ENCODE measurements around the gene CRKL.
"Not testable (repeated sequence)": the region's sequence is repeated elsewhere in the genome, so short reads cannot be mapped to it uniquely, and the experiment has no call there.

The CRKL gene

DNA sequence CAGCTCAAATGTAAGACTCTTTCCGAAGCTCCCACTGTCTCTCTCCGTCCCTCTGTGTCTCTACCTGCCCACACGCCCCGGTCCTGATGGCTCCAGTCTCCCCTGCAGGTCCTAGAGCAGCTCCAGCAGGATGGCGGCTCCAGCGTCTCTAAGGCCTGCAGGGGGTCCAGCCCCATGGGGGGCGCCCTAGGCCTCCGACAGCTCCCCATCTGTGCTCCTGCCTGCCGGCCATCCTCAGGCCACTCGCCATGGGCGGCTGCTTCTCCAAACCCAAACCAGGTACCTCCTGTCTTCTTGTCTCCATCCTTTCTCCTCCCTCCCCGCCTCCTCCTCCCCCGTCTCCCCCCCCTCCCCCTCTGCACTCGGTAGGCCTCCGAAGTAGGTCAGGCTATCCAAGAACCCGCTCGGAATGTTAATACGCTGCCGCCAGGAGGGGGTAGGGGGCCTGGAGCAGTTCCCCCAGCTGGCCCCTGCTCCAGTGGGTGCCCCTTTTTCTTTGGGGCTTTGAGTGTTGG, 50.5 kb downstream of the CRKL start:
- no peak for DNase-seq

DNA sequence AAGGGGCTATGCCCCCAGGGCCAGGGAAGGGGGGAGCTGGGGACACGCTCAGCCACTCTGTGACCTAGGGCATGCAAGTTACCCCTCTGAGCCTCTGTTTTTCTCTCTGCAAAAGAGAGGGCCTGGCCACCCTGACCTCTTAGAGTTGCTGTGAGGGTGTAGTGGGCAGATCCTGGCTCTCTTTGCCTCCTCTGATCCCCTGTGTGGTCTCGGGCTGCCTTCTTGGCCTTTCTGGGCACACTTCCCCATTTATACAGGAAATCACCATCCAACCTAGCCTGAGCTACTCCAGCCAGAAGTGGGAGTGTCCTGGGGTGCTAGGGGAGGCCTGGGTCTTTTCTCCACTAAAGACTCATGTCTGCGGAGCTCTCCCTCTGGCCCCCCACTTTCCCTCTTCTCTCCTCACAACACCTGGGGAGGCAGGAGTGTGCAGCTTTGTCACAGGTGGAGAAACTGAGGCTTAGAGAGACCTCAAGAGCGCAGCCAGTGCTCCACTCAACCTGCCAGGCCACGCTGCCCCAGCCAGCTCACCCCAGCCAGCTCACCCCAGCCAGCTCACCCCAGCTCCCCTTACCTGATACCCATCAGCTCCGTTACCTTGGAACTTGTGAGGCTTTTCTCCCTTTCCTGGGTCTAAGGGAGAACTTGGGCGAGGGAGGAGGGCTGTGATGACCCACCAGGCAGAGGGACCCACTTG, 51.2 kb downstream of the CRKL start:
- no peak for DNase-seq

DNA sequence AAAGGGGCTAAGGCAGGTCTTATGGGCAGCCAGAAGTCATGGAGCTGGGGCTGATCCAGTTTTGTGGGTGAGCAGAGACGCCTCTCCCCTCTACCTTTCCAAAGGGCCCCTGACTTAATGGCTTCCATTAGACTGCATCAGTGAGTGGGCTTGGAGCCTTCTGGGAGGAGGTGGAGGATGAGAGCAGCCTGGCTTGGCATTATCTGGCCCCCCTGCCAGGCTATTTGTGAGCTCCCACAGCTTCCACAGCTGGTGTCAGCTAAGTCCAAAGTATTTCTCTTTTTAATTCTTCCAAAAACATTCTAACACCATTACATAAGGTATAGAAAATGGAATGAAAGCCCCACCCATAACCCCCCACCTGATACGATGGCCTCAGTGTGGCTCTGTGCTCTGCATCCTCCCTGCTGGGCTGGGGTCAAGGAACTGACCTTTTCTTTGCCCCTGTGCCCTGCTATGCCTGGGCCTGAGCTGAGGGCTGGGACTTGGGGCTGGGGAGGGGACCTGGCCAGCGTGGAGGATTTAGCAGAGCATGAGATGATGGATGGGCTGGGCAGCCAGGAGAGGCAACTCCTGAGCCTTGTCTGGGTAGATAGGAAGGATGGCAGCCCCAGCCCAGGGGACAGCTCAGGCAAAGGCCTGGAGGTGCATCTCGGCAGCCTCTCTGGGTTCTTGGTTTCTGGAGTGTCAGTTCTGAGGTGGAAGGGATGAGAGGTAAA, 53.9 kb downstream of the CRKL start:
- DNase-seq, result no peak

DNA sequence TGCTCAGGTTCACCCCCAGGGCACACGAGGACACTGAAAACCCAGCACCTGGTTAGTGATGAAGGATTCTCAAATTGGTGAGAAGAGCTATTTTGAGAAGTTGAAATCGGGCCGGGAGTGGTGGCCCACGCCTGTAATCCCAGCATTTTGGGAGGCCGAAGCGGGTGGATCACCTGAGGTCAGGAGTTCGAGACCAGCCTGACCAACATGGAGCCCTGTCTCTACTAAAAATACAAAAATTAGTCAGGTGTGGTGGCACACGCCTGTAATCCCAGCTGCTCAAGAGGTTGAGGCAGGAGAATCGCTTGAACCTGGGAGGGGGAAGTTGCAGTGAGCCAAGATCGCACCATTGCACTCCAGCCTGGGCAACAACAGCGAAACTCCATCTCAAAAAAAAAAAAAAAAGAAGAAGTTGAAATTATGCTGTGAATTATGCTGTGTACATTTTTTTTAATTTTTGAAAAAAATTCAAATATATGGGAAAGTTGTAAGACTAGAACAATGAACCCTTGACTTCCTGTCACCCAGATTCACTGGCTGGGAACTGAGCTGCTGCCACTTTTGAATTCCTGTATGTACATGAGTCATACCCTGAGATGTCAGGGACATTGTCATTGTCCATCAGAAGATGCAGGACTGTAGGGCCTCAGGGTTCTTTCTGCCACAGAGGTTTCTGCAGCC, 54.9 kb downstream of the CRKL start:
- not testable (repeated sequence) for DNase-seq

DNA sequence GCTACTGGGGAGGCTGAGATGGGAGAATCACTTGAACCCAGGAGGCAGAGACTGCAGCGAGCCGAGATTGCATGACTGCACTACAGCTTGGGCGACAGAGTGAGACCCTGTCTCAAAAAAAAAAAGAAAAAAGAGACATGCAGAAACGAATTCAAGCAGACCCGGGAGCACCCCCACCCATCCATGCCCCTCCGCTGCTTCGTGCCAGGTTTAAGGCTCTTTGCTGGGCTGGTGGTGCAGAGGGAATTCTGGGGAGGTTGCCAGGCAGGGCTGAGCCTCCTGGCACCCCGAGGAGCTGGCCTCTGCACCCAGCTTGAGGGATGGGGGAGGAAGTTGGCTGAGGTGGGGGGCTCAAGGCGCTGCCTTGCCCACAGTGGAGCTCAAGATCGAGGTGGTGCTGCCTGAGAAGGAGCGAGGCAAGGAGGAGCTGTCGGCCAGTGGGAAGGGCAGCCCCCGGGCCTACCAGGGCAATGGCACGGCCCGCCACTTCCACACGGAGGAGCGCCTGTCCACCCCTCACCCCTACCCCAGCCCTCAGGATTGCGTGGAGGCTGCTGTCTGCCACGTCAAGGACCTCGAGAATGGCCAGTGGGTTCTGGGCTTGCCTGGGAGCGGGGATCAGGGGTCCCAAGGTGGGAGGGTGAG, 55.8 kb downstream of the CRKL start:
- DNase-seq, result no peak

DNA sequence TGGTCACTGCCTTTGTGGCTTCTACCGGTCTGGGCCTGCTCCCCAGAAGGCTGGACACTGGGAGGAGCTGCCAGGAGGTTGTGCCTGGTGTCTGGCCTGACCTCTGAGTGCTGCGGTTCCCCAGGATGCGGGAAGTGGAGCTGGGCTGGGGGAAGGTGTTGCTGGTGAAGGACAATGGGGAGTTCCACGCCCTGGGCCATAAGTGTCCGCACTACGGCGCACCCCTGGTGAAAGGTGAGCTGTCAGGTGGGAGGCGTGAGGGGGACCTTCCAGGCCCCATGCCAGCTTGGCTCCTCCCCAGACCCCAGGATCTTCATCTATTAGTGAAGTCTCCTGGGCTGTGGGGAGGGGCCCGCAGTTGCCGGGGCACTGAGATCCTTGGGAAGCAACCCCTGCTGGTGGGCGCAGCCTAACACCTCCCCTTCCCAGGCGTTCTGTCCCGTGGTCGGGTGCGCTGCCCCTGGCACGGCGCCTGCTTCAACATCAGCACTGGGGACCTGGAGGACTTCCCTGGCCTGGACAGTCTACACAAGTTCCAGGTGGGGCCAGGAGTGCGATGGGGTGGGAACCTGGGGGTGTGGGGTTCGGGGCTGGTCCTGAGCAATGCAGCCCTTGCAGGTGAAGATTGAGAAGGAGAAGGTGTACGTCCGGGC, 56.6 kb downstream of the CRKL start:
- DNase-seq, result no peak

DNA sequence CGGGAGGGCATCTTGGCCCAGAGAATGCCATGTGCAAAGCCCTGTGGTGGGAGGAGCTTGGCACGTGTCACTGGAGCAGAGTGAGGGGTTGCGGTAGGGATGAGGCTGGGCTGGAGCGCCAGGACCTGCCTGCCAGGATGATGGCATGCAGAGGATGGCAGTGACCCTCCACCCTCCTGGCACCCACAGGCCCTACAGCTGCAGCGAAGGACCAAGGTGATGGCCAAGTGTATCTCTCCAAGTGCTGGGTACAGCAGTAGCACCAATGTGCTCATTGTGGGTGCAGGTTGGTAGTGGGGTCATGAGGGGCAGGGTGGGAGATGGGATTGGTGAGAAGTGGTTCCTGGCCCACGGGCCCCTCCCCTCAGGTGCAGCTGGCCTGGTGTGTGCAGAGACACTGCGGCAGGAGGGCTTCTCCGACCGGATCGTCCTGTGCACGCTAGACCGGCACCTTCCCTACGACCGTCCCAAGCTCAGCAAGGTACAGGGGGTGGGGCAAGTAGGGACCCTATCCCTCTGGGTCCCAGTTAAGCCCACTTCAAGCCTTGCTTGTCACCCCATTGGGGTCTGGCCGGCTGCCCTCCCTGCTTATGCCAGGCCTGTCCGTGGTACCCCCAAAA, 57.2 kb downstream of the CRKL start:
- DNase-seq, result no peak

DNA sequence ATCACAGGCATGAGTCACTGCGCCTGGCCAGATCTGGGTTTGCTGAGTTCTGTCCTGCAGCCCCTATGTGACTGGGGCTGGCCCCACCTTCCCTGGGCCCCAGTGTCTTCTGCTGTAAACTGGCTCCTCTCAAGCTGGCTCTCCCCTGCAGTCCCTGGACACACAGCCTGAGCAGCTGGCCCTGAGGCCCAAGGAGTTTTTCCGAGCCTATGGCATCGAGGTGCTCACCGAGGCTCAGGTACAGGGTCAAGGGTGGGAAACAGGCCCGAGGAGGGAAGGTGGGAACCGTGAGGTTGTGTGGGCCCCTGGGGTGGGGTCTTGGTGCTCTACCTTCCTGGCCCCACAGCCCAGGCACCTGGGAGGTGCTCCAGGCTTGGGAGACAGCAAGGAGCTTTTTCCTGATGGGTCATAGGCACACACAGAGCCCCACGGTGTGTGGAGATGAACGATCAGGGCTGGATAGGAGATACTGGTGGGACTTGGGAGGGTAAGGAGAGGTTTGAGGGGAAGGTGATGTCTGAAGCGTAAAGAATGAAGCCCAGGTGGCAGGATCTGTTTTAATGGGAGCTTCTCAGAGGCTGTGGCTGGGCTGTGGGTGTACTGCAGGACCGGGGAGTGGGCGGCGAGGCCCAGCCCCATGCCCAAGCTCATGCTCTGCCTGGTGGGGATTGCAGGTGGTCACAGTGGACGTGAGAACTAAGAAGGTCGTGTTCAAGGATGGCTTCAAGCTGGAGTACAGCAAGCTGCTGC, 58.5 kb downstream of the CRKL start:
- no peak for DNase-seq

DNA sequence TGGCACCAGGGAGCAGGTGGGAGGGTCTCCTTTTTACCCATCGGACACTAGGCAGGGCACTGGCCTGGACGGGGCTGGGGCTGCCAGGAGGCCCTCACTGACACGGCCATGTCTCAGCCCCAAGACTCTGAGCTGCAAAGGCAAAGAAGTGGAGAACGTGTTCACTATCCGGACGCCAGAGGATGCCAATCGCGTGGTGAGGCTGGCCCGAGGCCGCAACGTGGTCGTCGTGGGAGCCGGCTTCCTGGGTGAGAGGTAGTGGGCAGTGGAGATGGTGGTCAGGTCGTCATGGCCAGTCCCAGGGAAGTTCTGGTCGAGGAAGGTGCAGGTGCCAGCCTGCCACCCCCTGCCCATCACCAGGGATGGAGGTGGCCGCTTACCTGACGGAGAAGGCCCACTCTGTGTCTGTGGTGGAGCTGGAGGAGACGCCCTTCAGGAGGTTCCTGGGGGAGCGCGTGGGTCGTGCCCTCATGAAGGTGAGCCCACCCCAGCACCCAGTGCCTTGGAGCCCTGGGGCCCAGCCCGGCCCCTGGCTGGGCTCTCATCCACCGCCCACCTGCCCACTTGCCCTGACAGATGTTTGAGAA, 59.2 kb downstream of the CRKL start:
- DNase-seq, result no peak

DNA sequence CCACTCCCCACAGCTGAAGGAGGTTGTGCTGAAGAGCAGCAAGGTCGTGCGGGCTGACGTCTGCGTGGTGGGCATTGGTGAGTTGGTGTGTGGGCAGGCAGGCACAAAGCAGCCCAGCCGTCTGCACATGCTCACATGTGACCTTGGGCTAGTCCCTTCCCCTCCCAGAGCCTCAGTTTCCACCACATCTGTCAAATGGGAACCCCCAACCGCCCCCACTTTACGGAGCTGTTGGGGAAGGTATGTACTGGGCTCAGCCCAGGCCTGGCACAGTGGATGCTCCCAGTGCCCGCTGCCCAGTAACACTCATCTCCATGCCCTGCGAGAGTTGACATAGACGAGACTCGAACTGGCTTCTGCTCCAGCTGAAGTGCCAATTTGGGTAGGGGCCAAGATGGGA, 59.8 kb downstream of the CRKL start:
- DNase-seq, result no peak

DNA sequence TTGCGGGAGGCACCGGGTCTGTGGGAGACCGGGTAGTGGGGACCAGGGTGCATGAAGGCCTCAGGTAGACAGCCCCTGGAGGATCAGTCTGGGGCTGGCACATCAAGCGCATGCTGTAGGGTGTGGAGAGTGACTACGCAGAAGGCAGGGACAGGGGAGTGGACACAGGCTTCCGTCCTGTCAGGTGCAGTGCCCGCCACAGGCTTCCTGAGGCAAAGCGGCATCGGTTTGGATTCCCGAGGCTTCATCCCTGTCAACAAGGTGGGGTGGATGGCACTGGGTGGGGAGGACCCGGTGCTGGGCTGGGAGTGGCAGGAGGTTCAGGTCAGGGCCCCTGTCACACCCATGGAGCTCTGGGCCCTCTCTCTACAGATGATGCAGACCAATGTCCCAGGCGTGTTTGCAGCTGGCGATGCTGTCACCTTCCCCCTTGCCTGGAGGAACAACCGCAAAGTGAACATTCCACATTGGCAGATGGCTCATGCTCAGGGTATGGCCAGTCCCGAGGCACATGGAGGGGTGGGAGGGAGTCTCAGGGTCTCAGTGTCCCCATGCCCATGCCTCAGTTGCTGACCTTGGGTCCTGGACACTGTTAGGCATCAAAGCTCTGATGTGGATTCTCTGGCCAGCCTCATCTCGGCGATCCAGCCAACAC, 60.4 kb downstream of the CRKL start:
- DNase-seq, result no peak

DNA sequence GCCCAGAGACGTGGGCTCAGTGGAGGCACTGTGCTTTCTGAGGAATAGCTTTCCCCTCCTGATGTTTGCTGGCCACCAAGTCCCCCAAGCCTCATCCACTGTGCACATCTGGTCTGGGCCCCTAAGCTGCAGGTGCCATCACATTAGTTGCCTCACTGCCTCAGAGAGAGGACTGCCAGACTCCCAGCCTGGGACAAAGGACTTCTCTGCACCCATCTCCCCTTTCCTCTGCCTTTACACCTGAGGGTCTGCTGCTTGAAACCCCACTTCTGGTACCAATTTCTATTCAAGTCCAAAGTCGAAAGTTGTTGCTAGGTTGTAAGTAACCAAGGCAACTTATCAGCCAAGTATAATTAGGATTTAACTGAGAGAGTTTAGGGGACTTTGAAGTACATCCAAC, 61.2 kb downstream of the CRKL start:
- DNase-seq, result no peak

DNA sequence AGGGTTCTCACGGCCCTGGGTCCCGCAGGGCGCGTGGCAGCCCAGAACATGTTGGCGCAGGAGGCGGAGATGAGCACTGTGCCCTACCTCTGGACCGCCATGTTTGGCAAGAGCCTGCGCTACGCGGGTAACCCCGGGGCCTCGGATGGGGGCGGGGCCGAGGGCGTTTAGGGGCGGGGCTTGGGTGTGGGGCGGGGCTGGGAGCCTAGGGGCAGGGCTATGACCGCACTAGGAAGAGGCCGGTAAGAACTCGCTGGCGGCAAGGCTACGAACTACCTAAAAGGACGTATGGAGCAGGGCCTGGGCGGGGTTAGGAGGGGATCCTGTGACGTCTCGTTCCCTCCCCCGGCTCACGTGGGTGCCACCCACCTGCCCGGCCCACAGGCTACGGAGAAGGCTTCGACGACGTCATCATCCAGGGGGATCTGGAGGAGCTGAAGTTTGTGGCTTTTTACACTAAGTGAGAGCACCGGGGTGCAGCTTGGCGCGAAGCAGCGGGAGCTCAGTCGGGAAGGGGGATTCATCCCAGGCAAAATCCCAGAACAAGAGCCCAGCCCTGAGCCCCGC, 62.1 kb downstream of the CRKL start:
- no peak for DNase-seq

DNA sequence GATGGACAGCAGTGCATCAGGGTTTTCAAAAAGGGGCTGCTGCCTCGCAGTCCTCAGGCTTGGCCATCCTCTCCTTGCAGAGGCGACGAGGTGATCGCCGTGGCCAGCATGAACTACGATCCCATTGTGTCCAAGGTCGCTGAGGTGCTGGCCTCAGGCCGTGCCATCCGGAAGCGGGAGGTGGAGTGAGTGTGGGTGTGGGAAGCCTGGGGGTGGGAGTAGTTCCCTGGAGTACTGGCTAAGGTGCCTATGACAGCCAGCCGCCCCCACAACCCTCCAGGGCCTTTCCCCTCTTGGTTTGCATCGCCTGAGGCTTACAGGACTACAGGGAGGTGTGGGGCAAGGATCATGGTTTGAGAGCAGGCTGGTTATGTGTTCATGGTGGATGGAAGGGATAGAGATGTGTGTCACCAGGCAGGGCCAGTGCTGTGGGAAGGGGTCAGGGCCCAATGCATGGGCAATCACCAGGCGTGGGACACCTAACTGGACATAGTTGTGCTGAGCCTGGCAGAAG, 62.8 kb downstream of the CRKL start:
- no peak for DNase-seq

DNA sequence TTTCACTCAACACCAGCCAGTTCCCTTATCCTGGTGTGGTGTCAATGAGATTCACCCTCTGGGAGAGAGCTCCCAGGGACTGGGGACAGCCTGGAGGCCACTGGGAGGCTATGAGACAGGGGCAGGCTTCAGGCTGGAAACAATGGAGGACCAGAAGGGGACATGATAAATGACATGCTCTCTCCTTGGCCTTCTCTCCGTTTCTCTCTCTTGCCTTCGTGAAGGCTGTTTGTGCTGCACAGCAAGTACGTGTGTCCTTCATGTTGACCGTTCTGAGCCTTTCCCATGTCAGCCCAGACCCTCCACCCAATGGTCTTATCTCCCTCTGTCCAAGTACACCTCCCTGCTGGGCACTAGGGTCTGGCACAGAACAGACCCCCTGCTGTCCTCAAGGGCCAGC, 63.3 kb downstream of the CRKL start:
- DNase-seq, result no peak

DNA sequence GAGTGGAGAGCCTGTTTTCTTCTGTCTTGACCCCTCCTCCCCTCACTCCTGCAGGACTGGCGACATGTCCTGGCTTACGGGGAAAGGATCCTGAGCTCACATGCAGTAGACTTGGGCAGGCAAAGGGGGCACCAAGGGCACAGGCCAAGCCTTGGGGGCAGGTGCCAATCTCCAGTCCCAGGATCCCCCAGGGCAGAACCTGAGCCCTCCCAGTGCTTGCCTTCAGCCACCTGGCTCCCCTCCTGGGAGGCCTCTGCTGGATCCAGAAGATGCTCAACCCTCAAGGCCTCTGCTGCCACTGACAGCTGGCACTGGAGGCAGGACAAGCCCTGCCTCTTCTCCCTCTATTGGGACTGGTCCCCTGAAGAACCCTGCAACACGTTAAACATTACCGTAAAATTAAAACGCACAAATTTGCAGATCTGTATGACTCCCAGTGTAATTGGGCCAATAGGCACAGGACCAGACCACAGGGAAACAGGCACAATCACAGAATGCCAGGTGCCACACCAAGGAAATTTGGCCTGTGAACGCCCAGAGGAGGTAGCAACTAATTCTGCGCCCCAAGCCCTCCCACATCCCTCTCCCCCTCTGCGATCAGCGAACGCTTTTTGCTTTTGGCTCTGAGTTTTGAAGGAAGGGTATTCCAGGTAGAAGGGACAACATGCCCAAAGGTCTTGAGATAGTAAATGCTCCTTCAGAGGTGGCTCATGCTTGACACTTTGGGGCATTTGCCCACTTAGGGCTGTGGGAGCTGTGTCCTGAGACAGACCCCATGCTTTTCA, 63.9 kb downstream of the CRKL start:
- DNase-seq, result no peak

DNA sequence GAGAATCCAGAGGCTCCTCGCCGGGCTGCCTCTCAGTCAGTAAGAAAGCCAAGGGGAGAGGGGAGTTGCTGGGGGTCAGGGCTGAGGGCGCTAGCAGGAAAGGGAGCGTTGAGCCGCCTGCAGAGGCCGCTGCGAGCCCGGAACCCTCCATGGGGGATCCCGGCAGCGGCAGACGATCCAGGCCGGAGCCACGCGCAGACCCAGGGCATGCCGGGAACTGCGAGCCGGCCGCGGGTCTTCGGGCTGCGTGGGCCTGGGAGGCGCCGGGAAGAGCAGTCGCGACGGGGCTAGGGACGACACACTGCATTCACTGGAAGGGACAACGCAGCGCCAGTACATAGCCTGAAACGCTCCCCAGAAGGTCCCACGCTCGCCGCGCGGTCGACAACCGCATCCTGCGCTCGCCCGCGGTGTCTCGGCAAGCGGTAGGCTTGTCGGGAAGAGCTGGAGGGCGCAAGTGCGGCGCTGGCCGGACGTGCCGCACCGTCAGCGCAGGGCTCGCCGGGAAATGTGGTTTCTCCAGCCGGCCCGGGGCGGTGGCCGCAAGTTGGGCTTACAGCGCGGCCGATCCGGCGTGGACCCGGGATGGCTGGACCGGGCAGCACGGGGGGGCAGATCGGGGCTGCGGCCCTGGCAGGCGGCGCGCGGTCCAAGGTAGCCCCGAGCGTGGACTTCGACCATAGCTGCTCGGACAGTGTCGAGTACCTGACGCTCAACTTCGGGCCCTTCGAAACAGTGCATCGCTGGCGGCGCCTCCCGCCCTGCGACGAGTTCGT, 64.8 kb downstream of the CRKL start, which contains the start of gene LZTR1:
TSS of gene LZTR1 (plus strand) at position 511 of the 776 bp plus-strand sequence. CDS start at position 586, 75 bp downstream.
- DNase-seq, result peak; percentile 54 to 82 (median 81)

DNA sequence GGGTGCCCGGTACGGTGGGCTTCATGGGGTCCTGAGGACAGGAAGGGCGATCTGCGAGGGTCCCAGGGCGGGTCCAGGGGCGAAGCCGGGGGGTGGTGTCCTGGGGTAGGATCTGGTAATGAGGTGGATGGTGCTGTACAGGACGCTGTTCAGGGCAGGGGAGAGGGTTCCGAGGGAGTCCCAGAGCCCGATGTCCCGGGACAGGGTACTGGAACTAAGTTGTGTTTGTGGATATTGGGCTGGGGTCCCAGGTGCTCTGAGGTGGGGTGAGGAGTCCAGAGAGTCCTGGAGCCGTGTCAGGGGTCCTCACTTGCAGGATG, 65.3 kb downstream of the CRKL start:
- no peak for DNase-seq

All from NCI-H1417 (cell line).